Measurements from ENCODE around the gene MAPRE2.
"Not testable (repeated sequence)": the region's sequence is repeated elsewhere in the genome, so short reads cannot be mapped to it uniquely, and the experiment has no call there.

Gene MAPRE2

DNA sequence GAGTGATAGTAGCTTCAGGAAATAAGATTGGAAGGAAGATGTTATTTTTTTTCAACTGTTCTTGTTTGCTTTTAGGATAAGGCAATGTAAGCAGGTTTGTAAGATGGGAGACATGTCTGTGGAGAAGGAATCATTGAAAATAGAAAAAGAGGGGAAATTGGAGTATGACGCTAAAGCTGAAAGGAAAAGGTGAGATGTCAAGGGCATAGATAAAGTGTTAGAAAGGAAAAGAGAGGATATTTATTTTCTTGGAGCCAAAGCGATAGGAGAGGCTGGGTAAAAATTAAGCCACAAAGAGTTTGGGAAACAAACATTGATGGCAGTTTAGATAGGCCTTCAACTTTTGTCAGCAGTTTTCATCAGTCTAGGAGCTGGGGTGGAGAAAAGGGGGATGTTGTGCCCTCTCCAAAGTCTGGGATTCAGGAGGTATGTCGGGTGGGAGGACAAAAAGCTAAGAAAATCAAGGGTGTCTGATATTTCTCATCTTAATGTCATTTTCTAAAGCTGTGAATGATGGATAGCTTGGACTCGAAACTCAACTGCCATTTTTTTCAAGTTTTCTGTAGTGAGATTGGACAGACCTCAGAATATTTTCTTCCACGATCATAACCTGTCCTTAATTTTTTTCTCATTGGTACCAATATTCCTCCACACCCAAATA, 63.3 kb downstream of the MAPRE2 start:
- H3K4me3 Mint-ChIP-seq = no peak overlapping the region
- no peak overlapping the region for H3K27ac Mint-ChIP-seq
- no peaks in the 10 kb centered on the region for H3K27me3 Mint-ChIP-seq
- DNase-seq (no peak), ATAC-seq (replicated peaks) (no peak)
- H3K36me3 Mint-ChIP-seq = peaks cover 24 to 36% of the 10 kb centered on the region in 2 donors
- H3K9me3 Mint-ChIP-seq = peaks cover 0 to 4% of the 10 kb centered on the region in 2 donors
- peaks cover 20 to 22% of the 10 kb centered on the region in 2 donors for H3K4me1 Mint-ChIP-seq

DNA sequence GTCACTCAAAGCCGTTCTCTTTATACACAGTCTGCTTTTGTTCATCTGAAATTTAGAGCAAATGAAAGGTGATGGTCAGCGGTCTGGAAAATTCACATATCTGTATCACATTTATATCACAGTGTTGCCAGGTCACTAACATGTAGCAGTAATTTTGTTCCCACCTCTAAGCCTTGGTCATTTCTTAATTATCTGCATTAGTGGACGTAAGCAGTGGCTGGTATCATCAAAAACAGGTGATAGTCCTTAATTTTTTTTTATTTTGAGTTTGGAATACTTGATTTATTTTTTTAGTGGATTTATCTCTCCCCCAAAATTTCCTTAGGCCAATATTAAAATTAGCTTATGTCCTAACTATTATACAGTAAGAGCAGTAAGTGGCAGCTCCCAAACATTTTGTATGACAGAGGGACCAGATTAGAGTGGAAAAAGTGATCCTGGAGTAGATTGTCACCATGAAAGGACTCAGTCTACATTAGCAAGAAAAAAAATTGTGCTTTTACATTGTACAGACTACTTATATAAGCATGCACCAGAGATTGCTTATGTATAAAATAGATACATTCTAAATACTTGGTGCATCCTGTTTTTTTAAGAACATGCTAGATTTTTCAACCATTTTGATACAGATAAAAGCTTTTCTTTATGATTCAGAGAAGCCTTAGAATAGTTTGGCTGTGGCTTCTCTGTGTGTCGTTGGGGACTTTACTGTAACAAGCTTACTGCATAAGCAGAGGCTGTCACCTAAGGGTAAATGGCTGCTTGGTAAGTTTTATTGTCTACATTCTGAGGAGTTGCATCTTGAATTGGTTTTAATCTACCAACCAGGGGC, 65.0 kb downstream of the MAPRE2 start:
- H3K9me3 Mint-ChIP-seq = peaks cover 0 to 4% of the 10 kb centered on the region in 2 donors
- no peaks in the 10 kb centered on the region for H3K27me3 Mint-ChIP-seq
- H3K4me1 Mint-ChIP-seq = peaks cover 19 to 31% of the 10 kb centered on the region in 2 donors
- ATAC-seq (replicated peaks) (no peak), DNase-seq (no peak)
- no peak overlapping the region for H3K4me3 Mint-ChIP-seq
- peak overlapping the region; percentile 15 for H3K27ac Mint-ChIP-seq
- peaks cover 29 to 44% of the 10 kb centered on the region in 2 donors for H3K36me3 Mint-ChIP-seq

DNA sequence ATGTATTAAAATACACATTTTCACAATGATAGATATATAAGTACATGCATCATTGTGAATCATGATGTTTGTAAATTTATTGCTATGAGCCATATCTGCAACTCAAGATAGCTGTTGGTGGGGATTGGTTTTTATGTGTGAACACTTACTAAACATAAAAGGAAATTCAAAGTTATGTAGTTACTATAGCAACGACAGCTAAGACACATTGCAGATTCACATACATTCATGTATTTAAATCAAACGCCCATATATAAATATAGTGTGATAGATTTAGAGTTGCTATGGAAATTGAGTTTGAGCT, 65.6 kb downstream of the MAPRE2 start:
- H3K27ac Mint-ChIP-seq = no peak overlapping the region

DNA sequence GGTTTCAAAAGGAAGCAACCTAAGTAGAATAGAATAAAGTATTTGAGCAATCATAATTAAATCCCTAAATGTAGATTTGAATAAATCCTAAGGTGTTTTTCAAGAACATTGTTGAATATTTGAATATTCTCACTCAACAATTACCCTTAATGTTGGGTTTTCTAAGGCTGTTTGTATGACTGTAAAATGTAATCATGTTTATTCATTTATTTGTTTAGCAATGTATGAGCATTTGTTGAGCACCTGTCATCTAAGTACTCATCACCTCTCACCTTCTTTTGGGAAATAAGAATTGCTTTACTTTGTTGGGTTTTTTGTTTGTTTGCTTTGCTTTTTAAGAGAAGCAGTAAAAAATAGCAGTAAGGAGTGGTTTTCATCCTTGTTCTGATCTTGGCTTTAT, 66.0 kb downstream of the MAPRE2 start:
- ATAC-seq (replicated peaks) (no peak), DNase-seq (no peak)
- Mint-ChIP-seq H3K4me3 (no peak overlapping the region), H3K27ac (no peak overlapping the region), H3K36me3 (peaks cover 26 to 42% of the 10 kb centered on the region in 2 donors), H3K9me3 (peaks cover 0 to 4% of the 10 kb centered on the region in 2 donors), H3K27me3 (no peaks in the 10 kb centered on the region), H3K4me1 (peaks cover 19 to 36% of the 10 kb centered on the region in 2 donors)

More for the DNA sequence above, 65.6 kb downstream of the MAPRE2 start:
- no peaks in the 10 kb centered on the region for H3K27me3 Mint-ChIP-seq
- no peak for DNase-seq
- no peak overlapping the region for H3K4me3 Mint-ChIP-seq
- ATAC-seq (replicated peaks) = no peak
- peaks cover 0 to 4% of the 10 kb centered on the region in 2 donors for H3K9me3 Mint-ChIP-seq
- H3K36me3 Mint-ChIP-seq = peaks cover 24 to 42% of the 10 kb centered on the region in 2 donors
- H3K4me1 Mint-ChIP-seq = peaks cover 19 to 32% of the 10 kb centered on the region in 2 donors

DNA sequence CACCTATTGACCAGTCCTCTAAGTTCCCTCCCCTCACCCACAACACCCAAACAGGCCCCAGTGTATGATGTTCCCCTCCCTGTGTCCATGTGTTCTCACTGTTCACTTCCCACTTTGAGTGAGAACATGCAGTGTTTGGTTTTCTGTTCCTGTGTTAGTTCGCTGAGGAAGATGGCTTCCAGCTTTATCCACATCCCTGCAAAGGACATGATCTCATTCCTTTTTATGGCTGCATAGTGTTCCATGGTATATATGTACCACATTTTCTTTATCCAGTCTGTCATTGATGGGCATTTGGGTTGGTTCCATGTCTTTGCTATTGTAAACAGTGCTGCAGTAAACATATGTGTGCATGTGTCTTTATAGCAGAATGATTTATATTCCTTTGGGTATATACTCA, 66.9 kb downstream of the MAPRE2 start:
- not testable (repeated sequence) for H3K4me3 Mint-ChIP-seq; H3K9me3 Mint-ChIP-seq; H3K27me3 Mint-ChIP-seq; DNase-seq; ATAC-seq (replicated peaks); H3K27ac Mint-ChIP-seq
- peaks cover 19 to 43% of the 10 kb centered on the region in 2 donors for H3K4me1 Mint-ChIP-seq
- peaks cover 30 to 44% of the 10 kb centered on the region in 2 donors for H3K36me3 Mint-ChIP-seq

DNA sequence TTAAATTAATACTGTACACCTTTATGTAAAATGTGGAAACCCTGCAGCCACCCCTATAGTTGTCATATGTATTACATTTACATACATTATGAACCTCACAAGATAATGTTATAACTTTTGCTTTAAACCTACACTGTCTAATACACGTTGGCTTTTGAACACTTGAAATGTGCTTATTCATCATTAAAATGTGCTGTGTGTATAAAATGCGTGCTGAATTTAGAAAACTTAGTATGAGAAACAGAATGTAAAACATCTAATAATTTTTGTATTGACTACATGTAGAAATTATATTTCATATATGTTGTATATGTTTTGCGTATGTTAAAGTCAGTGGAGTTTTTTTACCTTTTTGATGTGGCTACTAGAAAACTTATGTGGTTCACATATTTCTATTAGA, 68.8 kb downstream of the MAPRE2 start:
- Mint-ChIP-seq H3K4me3 (no peak overlapping the region), H3K4me1 (peaks cover 24 to 59% of the 10 kb centered on the region in 2 donors), H3K9me3 (peaks cover 0 to 4% of the 10 kb centered on the region in 2 donors), H3K27me3 (no peaks in the 10 kb centered on the region), H3K36me3 (peaks cover 30 to 41% of the 10 kb centered on the region in 2 donors), H3K27ac (no peak overlapping the region)
- DNase-seq (no peak), ATAC-seq (replicated peaks) (no peak)

DNA sequence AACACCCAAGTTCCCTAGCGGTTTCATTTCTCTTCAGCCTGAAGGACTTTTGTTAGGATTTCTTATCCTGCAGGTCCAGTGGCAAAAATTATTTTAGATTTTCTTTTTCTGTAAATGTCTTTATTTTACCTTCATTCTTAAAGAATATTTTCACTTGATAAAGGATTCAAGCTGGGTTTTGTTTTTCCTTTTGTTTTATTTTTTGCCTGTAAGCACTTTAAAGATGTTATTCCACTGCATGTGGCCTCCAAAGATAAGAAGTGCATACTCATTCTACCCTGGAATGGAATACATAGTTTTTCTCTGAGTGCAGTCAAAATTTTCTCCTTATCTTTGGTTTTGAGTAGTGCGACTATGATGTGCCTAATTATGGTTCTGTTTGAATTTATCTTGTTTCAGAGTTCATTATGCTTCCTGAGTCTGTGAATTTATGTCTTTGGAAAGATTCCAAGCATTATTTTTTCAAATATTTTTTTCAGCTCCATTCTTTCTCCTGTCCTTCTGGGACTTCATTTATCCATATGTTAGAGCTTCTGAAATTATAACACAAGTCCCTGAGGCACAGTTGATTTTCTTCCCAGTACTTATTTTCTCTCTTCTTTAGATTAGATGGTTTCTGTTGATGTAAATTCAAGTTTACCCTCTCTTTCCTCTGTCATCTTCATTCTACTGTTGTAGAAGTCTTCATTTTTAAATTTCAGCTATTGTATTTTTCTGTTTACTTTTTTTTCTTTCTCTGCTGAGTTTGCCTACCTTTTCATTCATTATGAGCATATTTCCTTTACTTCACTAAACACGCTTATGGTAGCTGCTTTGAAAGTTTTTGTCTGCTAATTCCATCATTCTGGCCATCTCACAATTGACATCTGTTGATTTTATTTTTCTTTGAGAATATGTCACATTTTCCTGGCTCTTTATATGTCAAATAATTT, 69.6 kb downstream of the MAPRE2 start:
- peaks cover 30 to 41% of the 10 kb centered on the region in 2 donors for H3K36me3 Mint-ChIP-seq
- peaks cover 0 to 4% of the 10 kb centered on the region in 2 donors for H3K9me3 Mint-ChIP-seq
- no peak overlapping the region for H3K4me3 Mint-ChIP-seq
- no peaks in the 10 kb centered on the region for H3K27me3 Mint-ChIP-seq
- H3K4me1 Mint-ChIP-seq = peaks cover 23 to 54% of the 10 kb centered on the region in 2 donors
- no peak overlapping the region for H3K27ac Mint-ChIP-seq
- ATAC-seq (replicated peaks) = no peak
- DNase-seq = no peak

DNA sequence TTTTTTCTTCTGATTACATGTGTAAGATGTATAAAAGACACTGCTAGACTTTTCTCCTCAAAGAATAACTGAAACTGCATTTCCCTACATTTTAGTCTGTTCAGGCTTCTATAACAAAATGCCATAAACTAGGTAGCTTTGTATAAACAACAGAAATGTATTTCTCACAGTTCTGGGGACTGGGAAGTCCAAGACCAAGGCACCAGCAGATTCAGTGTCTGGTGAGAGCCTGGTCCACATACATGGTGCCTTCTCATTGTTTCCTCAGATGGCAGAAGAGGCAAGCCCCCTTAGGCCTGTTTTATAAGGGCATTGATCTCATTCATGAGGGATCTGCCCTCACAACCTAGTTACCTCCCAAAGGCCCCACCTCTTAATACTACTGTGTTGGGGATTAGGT, 71.5 kb downstream of the MAPRE2 start:
- peaks cover 0 to 4% of the 10 kb centered on the region in 2 donors for H3K9me3 Mint-ChIP-seq
- peaks cover 27 to 40% of the 10 kb centered on the region in 2 donors for H3K36me3 Mint-ChIP-seq
- no peak overlapping the region for H3K27ac Mint-ChIP-seq
- ATAC-seq (replicated peaks) (no peak), DNase-seq (no peak)
- H3K4me3 Mint-ChIP-seq = no peak overlapping the region
- no peaks in the 10 kb centered on the region for H3K27me3 Mint-ChIP-seq
- peaks cover 19 to 65% of the 10 kb centered on the region in 2 donors for H3K4me1 Mint-ChIP-seq

DNA sequence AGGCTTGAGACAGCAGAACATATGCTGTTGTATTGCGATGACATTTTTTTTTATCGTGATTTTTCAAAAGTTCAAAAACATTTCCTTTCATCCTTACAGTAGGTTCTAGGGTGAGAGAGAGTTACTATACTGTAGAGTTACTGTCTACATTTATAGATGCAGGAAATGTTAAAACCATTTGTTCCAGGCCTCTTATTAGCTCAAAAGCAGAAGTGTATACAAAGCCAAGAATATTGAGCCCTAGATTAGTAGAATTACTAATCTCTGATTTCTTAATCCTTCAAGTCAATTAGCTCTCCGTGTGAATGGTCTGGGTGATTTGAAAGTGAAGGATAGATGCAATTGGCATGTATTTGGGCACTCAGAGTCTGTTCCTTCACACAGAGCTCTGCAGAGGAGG, 73.1 kb downstream of the MAPRE2 start:
- Mint-ChIP-seq H3K4me1 (peaks cover 17 to 71% of the 10 kb centered on the region in 2 donors), H3K27ac (peak overlapping the region; percentile 31), H3K9me3 (no peaks in the 10 kb centered on the region), H3K4me3 (no peak overlapping the region), H3K36me3 (peaks cover 13 to 27% of the 10 kb centered on the region in 2 donors), H3K27me3 (no peaks in the 10 kb centered on the region)
- no peak for ATAC-seq (replicated peaks)
- no peak for DNase-seq

DNA sequence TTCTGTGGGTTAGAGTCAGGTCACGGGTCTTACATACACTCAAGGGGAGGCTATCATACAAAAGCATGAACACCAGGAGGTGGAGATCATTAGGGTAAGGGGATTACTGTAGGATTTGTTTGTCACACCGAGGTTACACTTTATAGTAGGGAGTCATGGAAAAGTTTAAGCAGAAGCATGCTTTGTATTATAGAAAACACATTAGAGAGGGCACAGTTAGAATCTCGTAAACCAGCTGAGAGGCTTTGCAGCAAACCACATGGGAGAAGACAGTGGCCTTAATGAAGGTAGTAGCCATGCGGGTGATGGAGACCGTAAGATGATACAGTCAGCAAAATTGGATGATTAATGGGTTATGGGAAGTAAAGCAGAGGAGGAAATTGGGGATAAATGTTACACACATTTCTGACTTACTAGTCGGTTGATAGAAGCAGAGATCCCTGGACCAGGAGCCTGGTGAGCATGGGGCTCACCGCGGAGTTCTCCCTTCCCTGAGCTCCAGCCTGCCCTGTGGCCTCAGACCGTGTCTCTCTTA, 75.6 kb downstream of the MAPRE2 start:
- H3K27ac Mint-ChIP-seq = no peak overlapping the region
- H3K9me3 Mint-ChIP-seq = no peaks in the 10 kb centered on the region
- H3K27me3 Mint-ChIP-seq = no peaks in the 10 kb centered on the region
- ATAC-seq (replicated peaks) = no peak
- H3K4me1 Mint-ChIP-seq = peaks cover 19 to 76% of the 10 kb centered on the region in 2 donors
- no peak overlapping the region for H3K4me3 Mint-ChIP-seq
- DNase-seq = no peak
- peaks cover 7 to 16% of the 10 kb centered on the region in 2 donors for H3K36me3 Mint-ChIP-seq

DNA sequence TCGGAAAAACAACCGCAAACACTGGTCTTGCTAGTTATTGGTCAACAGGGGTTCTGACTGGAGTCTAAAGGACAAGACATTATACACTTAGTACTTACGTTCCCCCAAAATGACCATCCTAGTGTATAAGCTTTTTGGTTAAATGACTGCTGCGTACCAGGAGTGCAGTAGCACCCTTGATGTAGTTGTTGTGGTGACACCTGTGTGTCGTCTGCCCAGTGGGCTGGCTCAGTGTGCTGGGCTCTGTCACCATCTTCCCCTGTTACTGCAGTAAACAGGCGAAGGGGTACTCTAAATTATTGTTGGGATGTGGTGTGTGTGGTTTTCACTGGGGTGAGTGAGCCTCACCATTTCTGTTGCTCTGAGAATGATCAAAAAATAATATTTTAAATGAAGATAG, 76.2 kb downstream of the MAPRE2 start:
- DNase-seq (no peak), ATAC-seq (replicated peaks) (no peak)
- H3K36me3 Mint-ChIP-seq = peaks cover 2 to 10% of the 10 kb centered on the region in 2 donors
- H3K27me3 Mint-ChIP-seq = no peaks in the 10 kb centered on the region
- no peak overlapping the region for H3K4me3 Mint-ChIP-seq
- H3K4me1 Mint-ChIP-seq = peaks cover 19 to 75% of the 10 kb centered on the region in 2 donors
- H3K9me3 Mint-ChIP-seq = no peaks in the 10 kb centered on the region
- H3K27ac Mint-ChIP-seq = no peak overlapping the region

DNA sequence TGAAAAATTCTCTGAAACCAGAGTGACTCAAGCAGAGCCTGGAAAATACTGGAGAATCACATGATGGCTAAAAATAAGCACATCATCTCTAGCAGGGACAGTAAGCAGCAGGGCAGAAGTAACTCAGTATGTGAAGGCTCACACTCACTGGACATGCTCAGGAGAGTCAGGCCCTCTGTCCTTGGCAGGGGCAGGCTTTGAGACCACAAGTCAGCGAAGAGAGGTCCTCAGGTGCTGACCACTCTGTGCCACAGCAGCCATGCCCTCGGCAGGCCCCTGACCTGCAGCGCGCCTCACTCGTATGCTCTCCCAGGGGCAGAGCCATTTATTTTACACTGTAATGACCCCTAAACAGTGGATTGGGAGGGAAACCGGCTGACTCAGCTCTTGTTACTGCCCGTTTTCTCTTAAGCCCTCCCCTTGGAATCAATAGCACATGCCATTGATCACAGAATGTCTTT, 76.8 kb downstream of the MAPRE2 start:
- H3K9me3 Mint-ChIP-seq = no peaks in the 10 kb centered on the region
- H3K4me3 Mint-ChIP-seq = no peak overlapping the region
- ATAC-seq (replicated peaks) (no peak), DNase-seq (no peak)
- H3K4me1 Mint-ChIP-seq = peaks cover 23 to 75% of the 10 kb centered on the region in 2 donors
- peaks cover under 1 to 9% of the 10 kb centered on the region in 2 donors for H3K36me3 Mint-ChIP-seq
- H3K27ac Mint-ChIP-seq = no peak overlapping the region
- H3K27me3 Mint-ChIP-seq = no peaks in the 10 kb centered on the region

DNA sequence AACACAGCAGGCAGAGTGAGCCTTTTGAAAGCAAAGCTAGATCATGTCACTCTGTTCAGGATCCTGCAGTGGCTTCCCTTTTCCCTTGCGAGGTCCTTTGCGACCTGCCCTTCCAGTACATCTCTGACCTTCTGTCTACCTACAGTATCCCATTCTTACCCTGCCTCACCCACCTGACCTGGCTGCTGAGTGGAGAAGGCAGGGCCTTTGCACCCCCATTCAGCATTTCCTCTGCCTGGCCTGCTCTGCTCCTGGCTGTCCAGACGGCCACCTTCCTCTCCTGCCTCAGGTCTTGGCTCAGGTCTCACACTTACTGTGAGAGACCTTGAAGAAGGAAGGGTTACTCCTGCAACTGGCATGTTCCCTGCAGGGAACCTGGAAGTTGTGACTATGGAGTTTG, 77.4 kb downstream of the MAPRE2 start:
- peaks cover 0 to under 1% of the 10 kb centered on the region in 2 donors for H3K9me3 Mint-ChIP-seq
- ATAC-seq (replicated peaks) = no peak
- no peak for DNase-seq
- peaks cover 27 to 75% of the 10 kb centered on the region in 2 donors for H3K4me1 Mint-ChIP-seq
- no peak overlapping the region for H3K4me3 Mint-ChIP-seq
- H3K27me3 Mint-ChIP-seq = no peaks in the 10 kb centered on the region
- H3K36me3 Mint-ChIP-seq = peaks cover 5 to 13% of the 10 kb centered on the region in 2 donors
- H3K27ac Mint-ChIP-seq = no peak overlapping the region

DNA sequence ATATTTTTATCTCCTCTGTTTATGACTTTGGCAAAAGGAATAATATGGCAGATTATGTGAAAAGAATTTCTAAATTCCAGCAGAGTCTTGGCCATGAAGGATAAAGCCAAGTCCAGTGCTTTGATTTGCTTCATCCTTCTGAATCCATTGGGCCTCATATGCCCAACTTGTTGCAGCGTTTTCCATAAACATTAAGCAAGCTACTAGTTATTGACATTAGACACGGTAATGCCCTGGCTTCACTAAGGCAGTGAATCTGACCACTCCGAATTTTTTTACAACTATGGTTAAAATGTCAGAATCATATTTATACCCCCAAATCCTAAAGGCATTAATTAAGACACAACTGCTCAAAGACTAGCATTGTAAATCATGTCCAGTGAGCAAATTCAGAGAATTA, 79.8 kb downstream of the MAPRE2 start:
- Mint-ChIP-seq H3K4me3 (no peak overlapping the region), H3K9me3 (peaks cover 0 to 4% of the 10 kb centered on the region in 2 donors), H3K27ac (no peak overlapping the region), H3K36me3 (peaks cover 11 to 20% of the 10 kb centered on the region in 2 donors), H3K27me3 (no peaks in the 10 kb centered on the region), H3K4me1 (peaks cover 28 to 75% of the 10 kb centered on the region in 2 donors)
- DNase-seq = no peak
- ATAC-seq (replicated peaks) = no peak

Measured in stimulated activated naive B cell treated with anti-CD40 and anti-IgM and Interleukin-4, amounts not matched to agents 10 μg/mL and 1 μg/mL and 100 μg/mL, for 72 hours (primary cell).